ENCODE data around the gene ATAD2B.
"Not testable (repeated sequence)": the region's sequence is repeated elsewhere in the genome, so short reads cannot be mapped to it uniquely, and the experiment has no call there.

ATAD2B gene

GRCh38 chr2:23746141-23746863 is 180.6 kb downstream of the ATAD2B start:
- no peak for DNase-seq (ENCODE audit: low read depth in 2 of 2)

GRCh38 chr2:23745726-23746105 is 181.2 kb downstream of the ATAD2B start:
- no peak for DNase-seq (ENCODE audit: low read depth in 2 of 2)

GRCh38 chr2:23745068-23745725 is 181.7 kb downstream of the ATAD2B start:
- no peak for DNase-seq (ENCODE audit: low read depth in 2 of 2)

GRCh38 chr2:23736783-23737182 is 190.1 kb downstream of the ATAD2B start:
- not testable (repeated sequence) for DNase-seq (ENCODE audit: low read depth in 2 of 2)

GRCh38 chr2:23734416-23734815 is 192.5 kb downstream of the ATAD2B start:
- no peak for DNase-seq (ENCODE audit: low read depth in 2 of 2)

GRCh38 chr2:23723029-23723428 is 203.9 kb downstream of the ATAD2B start:
- DNase-seq (ENCODE audit: low read depth in 2 of 2): not testable (repeated sequence)

- DNase-seq (ENCODE audit: low read depth in 2 of 2): no peak
These were observed 204.7 kb downstream of the ATAD2B start for GRCh38 chr2:23722255-23722654.

- no peak for DNase-seq (ENCODE audit: low read depth in 2 of 2)
These were observed 205.5 kb downstream of the ATAD2B start for GRCh38 chr2:23721454-23721826.

GRCh38 chr2:23720705-23721453 is 206.0 kb downstream of the ATAD2B start:
- DNase-seq (ENCODE audit: low read depth in 2 of 2): no peak

GRCh38 chr2:23719716-23720115 is 207.2 kb downstream of the ATAD2B start:
- no peak for DNase-seq (ENCODE audit: low read depth in 2 of 2)

- no peak for DNase-seq (ENCODE audit: low read depth in 2 of 2)
These were observed 207.8 kb downstream of the ATAD2B start for GRCh38 chr2:23718931-23719700.

GRCh38 chr2:23713351-23713750 is 213.6 kb downstream of the ATAD2B start:
- no peak for DNase-seq (ENCODE audit: low read depth in 2 of 2)

GRCh38 chr2:23712756-23713151 is 214.2 kb downstream of the ATAD2B start:
- DNase-seq (ENCODE audit: low read depth in 2 of 2): no peak

- no peak for DNase-seq (ENCODE audit: low read depth in 2 of 2)
These were observed 214.8 kb downstream of the ATAD2B start for GRCh38 chr2:23711979-23712755.

GRCh38 chr2:23709311-23709710 is 217.6 kb downstream of the ATAD2B start:
- DNase-seq (ENCODE audit: low read depth in 2 of 2): no peak

GRCh38 chr2:23708771-23709170 is 218.2 kb downstream of the ATAD2B start:
- DNase-seq (ENCODE audit: low read depth in 2 of 2): no peak

GRCh38 chr2:23707096-23707495 is 219.8 kb downstream of the ATAD2B start:
- DNase-seq (ENCODE audit: low read depth in 2 of 2): no peak

- no peak for DNase-seq (ENCODE audit: low read depth in 2 of 2)
These were observed 220.3 kb downstream of the ATAD2B start for GRCh38 chr2:23706613-23707078.

GRCh38 chr2:23705771-23706612 is 220.9 kb downstream of the ATAD2B start:
- DNase-seq (ENCODE audit: low read depth in 2 of 2): no peak
